GM23338 (cell line): Measurements from ENCODE around the gene DEPDC5. TPM values are rescaled to one million over a fixed set of nuclear protein-coding genes. Genes with fewer than 3 reads are reported as not detected.

Experiments
- ATAC-seq: fragments of 200-7000 bp; cut with Tn5 transposase; 3 replicates; pipeline ENCODE4 v1.9.1; 2020
- DNase-seq: peaks from one replicate; pipeline ENCODE4 v3.0.0-alpha.2; 2015; ENCODE audit warnings: low spot score
- H2AFZ ChIP-seq: fragments of 200-600 bp; sonication (generic); 2 replicates; pipeline ENCODE4 v1.8.0; 2016; ENCODE audit warnings: antibody characterized with exemption, mild to moderate bottlenecking, moderate library complexity
- H3F3A ChIP-seq: fragments of 200-600 bp; sonication (generic); replicated peaks from 2 replicates; pipeline ENCODE4 v1.8.0; 2017; ENCODE audit warnings: antibody characterized with exemption, mixed run types, low read depth
- H3K27ac ChIP-seq: fragments of 200-600 bp; sonication (generic); 2 replicates; pipeline ENCODE4 v1.6.1; 2016; ENCODE audit warnings: low read depth
- H3K27me3 ChIP-seq: fragments of 200-600 bp; sonication (generic); 2 replicates; pipeline ENCODE4 v1.8.0; 2016; ENCODE audit warnings: mild to moderate bottlenecking, mixed run types, moderate library complexity; ENCODE audit not compliant: insufficient read depth
- H3K36me3 ChIP-seq: fragments of 200-600 bp; sonication (generic); 2 replicates; pipeline ENCODE4 v1.8.0; 2016; ENCODE audit warnings: mild to moderate bottlenecking; ENCODE audit not compliant: insufficient read depth
- H3K4me1 ChIP-seq: fragments of 200-600 bp; sonication (generic); 2 replicates; pipeline ENCODE4 v1.8.0; 2016; ENCODE audit warnings: mild to moderate bottlenecking, moderate library complexity; ENCODE audit not compliant: insufficient read depth
- H3K4me2 ChIP-seq: fragments of 200-600 bp; sonication (generic); 2 replicates; pipeline ENCODE4 v1.7.1; 2017; ENCODE audit warnings: mixed run types
- H3K4me3 ChIP-seq: fragments of 200-600 bp; sonication (generic); 2 replicates; pipeline ENCODE4 v1.6.1; 2016; ENCODE audit warnings: mixed run types
- H3K79me2 ChIP-seq: fragments of 200-600 bp; sonication (generic); replicated peaks from 2 replicates; pipeline ENCODE4 v1.8.0; 2017; ENCODE audit warnings: mild to moderate bottlenecking; ENCODE audit not compliant: insufficient read depth
- H3K9me2 ChIP-seq: fragments of 200-600 bp; sonication (generic); 2 replicates; pipeline ENCODE4 v1.8.0; 2017; ENCODE audit not compliant: insufficient read depth
- H4K20me1 ChIP-seq: fragments of 200-600 bp; sonication (generic); replicated peaks from 2 replicates; pipeline ENCODE4 v1.8.0; 2017; ENCODE audit warnings: mild to moderate bottlenecking; ENCODE audit not compliant: insufficient read depth
- H3K27ac Mint-ChIP-seq: 2 replicates; pipeline ENCODE4 v1.8.0; 2020; ENCODE audit warnings: inconsistent platforms, mild to moderate bottlenecking, moderate library complexity, mixed read lengths
- H3K27me3 Mint-ChIP-seq: 3 replicates; pipeline ENCODE4 v1.8.0; 2022; ENCODE audit warnings: low read depth, mild to moderate bottlenecking, moderate library complexity, mixed read lengths, inconsistent platforms; ENCODE audit not compliant: insufficient read depth, poor library complexity
- H3K36me3 Mint-ChIP-seq: 3 replicates; pipeline ENCODE4 v1.8.0; 2021; ENCODE audit warnings: low read depth, mild to moderate bottlenecking, inconsistent platforms, moderate library complexity, mixed read lengths
- H3K4me1 Mint-ChIP-seq: 3 replicates; pipeline ENCODE4 v1.8.0; 2020; ENCODE audit warnings: mild to moderate bottlenecking, inconsistent platforms, mixed read lengths
- H3K4me3 Mint-ChIP-seq: 3 replicates; pipeline ENCODE4 v1.8.0; 2021; ENCODE audit warnings: moderate library complexity, mild to moderate bottlenecking, inconsistent platforms, mixed read lengths
- H3K9me3 Mint-ChIP-seq: 3 replicates; pipeline ENCODE4 v1.8.0; 2020; ENCODE audit warnings: moderate library complexity, mild to moderate bottlenecking, inconsistent platforms, mixed read lengths
- CREB1 ChIP-seq: fragments of 250-450 bp; sonication (Bioruptor Pico); IDR thresholded peaks from 2 replicates; pipeline ENCODE4 v1.5.0; 2020; ENCODE audit warnings: low read depth, mild to moderate bottlenecking, moderate library complexity
- EZH2 ChIP-seq: fragments of 200-600 bp; sonication (generic); IDR thresholded peaks from one replicate; pipeline ENCODE4 v1.8.0; 2017; ENCODE audit warnings: antibody characterized with exemption, mild to moderate bottlenecking, low read depth; ENCODE audit not compliant: unreplicated experiment
- EZH2phosphoT487 ChIP-seq: fragments of 200-600 bp; sonication (generic); IDR thresholded peaks from one replicate; pipeline ENCODE4 v1.8.1; 2018; ENCODE audit warnings: antibody characterized with exemption; ENCODE audit not compliant: unreplicated experiment
- JUNB ChIP-seq: IDR thresholded peaks from one replicate; pipeline ENCODE4 v1.6.1; 2016; ENCODE audit warnings: antibody characterized with exemption; ENCODE audit not compliant: unreplicated experiment
- NANOG ChIP-seq: IDR thresholded peaks from 2 replicates; pipeline ENCODE4 v1.6.1; 2016; ENCODE audit warnings: antibody characterized with exemption, borderline replicate concordance
- POLR2AphosphoS5 ChIP-seq: IDR thresholded peaks from 2 replicates; pipeline ENCODE4 v1.6.1; 2016; ENCODE audit warnings: antibody characterized with exemption, low read depth
- STAT1 ChIP-seq: IDR thresholded peaks from one replicate; pipeline ENCODE4 v1.6.1; 2016; ENCODE audit warnings: antibody characterized with exemption; ENCODE audit not compliant: unreplicated experiment
- ZNF114 ChIP-seq: fragments of 250-450 bp; sonication (Bioruptor Pico); IDR thresholded peaks from 2 replicates; pipeline ENCODE4 v1.5.0; 2020; ENCODE audit warnings: mild to moderate bottlenecking, moderate library complexity
- ZNF331 ChIP-seq: fragments of 250-450 bp; sonication (Bioruptor Pico); IDR thresholded peaks from 2 replicates; pipeline ENCODE4 v1.5.0; 2020; ENCODE audit warnings: low read depth, mild to moderate bottlenecking, moderate library complexity
- polyA plus RNA-seq: library from polyadenylated mRNA; unstranded; fragments of >200 nt; fragmentation: Nextera tagmentation; extraction: Ambion mirVana; gene quantifications from 2 replicates; pipeline ENCODE4 v1.2.1, GENCODE V29; 2016
- total RNA-seq: library from RNA; depleted of rRNA; stranded (reverse); fragments of >200 nt; shearing (Covaris generic); gene quantifications from 2 replicates; pipeline ENCODE4 v1.2.3, GENCODE V29; 2014
- TF ChIP-seq, protein P1 (sequence below): fragments of 250-450 bp; sonication (Bioruptor Pico); IDR thresholded peaks from 2 replicates; pipeline ENCODE4 v1.5.0; 2020; ENCODE audit warnings: mild to moderate bottlenecking, moderate library complexity
- TF ChIP-seq, protein P2 (sequence below), 2 experiments: fragments of 200-600 bp in 1 of 2; sonication (generic) in 1 of 2; conservative IDR thresholded peaks; 2 replicates each; pipeline versions ENCODE4 v1.5.1 to v1.6.1; 2016 to 2017; ENCODE audit warnings: antibody characterized with exemption in 2 of 2, low read depth in 2 of 2, mild to moderate bottlenecking in 2 of 2, moderate library complexity in 1 of 2
- TF ChIP-seq, protein P3 (sequence below): IDR thresholded peaks from one replicate; pipeline ENCODE4 v1.6.1; 2018; ENCODE audit warnings: antibody characterized with exemption; ENCODE audit not compliant: unreplicated experiment
- TF ChIP-seq, protein P4 (sequence below): IDR thresholded peaks from 2 replicates; pipeline ENCODE4 v1.6.1; 2016; ENCODE audit warnings: antibody characterized with exemption

The DEPDC5 gene
- total and polyA plus RNA-seq, 2 experiments from 2014 or later, result 18.7 to 19.7 TPM

DNA sequence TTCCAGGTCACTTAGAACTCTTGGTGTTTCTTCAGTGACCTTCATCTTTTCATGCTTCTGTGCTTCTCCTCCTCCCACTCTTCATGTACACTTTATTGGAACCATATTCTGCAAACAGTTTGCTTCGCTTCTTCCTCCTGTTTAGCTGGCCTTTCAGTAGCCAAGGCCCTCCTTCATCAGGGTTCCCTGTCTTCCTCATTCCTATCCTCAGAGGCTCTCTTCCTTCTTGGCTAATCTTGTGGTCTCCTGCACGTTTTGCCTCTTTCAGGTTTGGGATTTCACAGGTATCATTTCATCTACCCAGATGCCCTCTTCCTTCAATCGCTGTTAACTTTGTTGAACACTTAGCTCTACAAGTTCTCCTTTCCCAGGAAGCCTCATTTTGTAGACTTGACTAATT, 66.8 kb downstream of the DEPDC5 start:
- no peaks in the 10 kb centered on the region; the same call in 1 of the 2 replicates for H4K20me1 ChIP-seq
- H3K27ac ChIP-seq, result no peak overlapping the region
- Mint-ChIP-seq H3K27me3 (no peaks in the 10 kb centered on the region), H3K36me3 (peaks cover 37% of the 10 kb centered on the region), H3K4me1 (no peaks in the 10 kb centered on the region), H3K4me3 (no peak overlapping the region), H3K27ac (no peak overlapping the region), H3K9me3 (no peaks in the 10 kb centered on the region)
- H3K4me1 ChIP-seq, result no peaks in the 10 kb centered on the region
- no peak overlapping the region for H3K4me3 ChIP-seq
- no peaks in the 10 kb centered on the region for H3K27me3 ChIP-seq
- H2AFZ ChIP-seq, result no peak overlapping the region
- H3K79me2 ChIP-seq, result no peaks in the 10 kb centered on the region
- H3K36me3 ChIP-seq, result peaks cover 22% of the 10 kb centered on the region; the same call in 1 of the 2 replicates
- no peak overlapping the region for H3K4me2 ChIP-seq
- DNase-seq (no peak), ATAC-seq (no peak)
- no peaks in the 10 kb centered on the region for H3K9me2 ChIP-seq
- H3F3A ChIP-seq, result no peaks in the 10 kb centered on the region
- TF ChIP-seq ZNF114 (no peak), EZH2 (no peak), CREB1 (CRISPR knock-in tag) (no peak), NANOG (no peak), EZH2phosphoT487 (no peak), JUNB (no peak), STAT1 (no peak), POLR2AphosphoS5 (no peak), ZNF331 (CRISPR knock-in tag) (no peak)
- TF ChIP-seq, protein P1, sequence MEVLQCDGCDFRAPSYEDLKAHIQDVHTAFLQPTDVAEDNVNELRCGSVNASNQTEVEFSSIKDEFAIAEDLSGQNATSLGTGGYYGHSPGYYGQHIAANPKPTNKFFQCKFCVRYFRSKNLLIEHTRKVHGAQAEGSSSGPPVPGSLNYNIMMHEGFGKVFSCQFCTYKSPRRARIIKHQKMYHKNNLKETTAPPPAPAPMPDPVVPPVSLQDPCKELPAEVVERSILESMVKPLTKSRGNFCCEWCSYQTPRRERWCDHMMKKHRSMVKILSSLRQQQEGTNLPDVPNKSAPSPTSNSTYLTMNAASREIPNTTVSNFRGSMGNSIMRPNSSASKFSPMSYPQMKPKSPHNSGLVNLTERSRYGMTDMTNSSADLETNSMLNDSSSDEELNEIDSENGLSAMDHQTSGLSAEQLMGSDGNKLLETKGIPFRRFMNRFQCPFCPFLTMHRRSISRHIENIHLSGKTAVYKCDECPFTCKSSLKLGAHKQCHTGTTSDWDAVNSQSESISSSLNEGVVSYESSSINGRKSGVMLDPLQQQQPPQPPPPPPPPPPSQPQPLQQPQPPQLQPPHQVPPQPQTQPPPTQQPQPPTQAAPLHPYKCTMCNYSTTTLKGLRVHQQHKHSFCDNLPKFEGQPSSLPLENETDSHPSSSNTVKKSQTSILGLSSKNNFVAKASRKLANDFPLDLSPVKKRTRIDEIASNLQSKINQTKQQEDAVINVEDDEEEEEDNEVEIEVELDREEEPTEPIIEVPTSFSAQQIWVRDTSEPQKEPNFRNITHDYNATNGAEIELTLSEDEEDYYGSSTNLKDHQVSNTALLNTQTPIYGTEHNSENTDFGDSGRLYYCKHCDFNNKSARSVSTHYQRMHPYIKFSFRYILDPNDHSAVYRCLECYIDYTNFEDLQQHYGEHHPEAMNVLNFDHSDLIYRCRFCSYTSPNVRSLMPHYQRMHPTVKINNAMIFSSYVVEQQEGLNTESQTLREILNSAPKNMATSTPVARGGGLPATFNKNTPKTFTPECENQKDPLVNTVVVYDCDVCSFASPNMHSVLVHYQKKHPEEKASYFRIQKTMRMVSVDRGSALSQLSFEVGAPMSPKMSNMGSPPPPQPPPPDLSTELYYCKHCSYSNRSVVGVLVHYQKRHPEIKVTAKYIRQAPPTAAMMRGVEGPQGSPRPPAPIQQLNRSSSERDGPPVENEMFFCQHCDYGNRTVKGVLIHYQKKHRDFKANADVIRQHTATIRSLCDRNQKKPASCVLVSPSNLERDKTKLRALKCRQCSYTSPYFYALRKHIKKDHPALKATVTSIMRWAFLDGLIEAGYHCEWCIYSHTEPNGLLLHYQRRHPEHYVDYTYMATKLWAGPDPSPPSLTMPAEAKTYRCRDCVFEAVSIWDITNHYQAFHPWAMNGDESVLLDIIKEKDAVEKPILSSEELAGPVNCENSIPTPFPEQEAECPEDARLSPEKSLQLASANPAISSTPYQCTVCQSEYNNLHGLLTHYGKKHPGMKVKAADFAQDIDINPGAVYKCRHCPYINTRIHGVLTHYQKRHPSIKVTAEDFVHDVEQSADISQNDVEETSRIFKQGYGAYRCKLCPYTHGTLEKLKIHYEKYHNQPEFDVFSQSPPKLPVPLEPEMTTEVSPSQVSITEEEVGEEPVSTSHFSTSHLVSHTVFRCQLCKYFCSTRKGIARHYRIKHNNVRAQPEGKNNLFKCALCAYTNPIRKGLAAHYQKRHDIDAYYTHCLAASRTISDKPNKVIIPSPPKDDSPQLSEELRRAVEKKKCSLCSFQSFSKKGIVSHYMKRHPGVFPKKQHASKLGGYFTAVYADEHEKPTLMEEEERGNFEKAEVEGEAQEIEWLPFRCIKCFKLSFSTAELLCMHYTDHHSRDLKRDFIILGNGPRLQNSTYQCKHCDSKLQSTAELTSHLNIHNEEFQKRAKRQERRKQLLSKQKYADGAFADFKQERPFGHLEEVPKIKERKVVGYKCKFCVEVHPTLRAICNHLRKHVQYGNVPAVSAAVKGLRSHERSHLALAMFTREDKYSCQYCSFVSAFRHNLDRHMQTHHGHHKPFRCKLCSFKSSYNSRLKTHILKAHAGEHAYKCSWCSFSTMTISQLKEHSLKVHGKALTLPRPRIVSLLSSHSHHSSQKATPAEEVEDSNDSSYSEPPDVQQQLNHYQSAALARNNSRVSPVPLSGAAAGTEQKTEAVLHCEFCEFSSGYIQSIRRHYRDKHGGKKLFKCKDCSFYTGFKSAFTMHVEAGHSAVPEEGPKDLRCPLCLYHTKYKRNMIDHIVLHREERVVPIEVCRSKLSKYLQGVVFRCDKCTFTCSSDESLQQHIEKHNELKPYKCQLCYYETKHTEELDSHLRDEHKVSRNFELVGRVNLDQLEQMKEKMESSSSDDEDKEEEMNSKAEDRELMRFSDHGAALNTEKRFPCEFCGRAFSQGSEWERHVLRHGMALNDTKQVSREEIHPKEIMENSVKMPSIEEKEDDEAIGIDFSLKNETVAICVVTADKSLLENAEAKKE (CRISPR knock-in tag), result no peak
- TF ChIP-seq, protein P2, sequence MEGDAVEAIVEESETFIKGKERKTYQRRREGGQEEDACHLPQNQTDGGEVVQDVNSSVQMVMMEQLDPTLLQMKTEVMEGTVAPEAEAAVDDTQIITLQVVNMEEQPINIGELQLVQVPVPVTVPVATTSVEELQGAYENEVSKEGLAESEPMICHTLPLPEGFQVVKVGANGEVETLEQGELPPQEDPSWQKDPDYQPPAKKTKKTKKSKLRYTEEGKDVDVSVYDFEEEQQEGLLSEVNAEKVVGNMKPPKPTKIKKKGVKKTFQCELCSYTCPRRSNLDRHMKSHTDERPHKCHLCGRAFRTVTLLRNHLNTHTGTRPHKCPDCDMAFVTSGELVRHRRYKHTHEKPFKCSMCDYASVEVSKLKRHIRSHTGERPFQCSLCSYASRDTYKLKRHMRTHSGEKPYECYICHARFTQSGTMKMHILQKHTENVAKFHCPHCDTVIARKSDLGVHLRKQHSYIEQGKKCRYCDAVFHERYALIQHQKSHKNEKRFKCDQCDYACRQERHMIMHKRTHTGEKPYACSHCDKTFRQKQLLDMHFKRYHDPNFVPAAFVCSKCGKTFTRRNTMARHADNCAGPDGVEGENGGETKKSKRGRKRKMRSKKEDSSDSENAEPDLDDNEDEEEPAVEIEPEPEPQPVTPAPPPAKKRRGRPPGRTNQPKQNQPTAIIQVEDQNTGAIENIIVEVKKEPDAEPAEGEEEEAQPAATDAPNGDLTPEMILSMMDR (conservative IDR thresholded peaks at IDR 0.05; ENCODE audit: low read depth in 2 of 2), result no peak
- TF ChIP-seq, protein P3, sequence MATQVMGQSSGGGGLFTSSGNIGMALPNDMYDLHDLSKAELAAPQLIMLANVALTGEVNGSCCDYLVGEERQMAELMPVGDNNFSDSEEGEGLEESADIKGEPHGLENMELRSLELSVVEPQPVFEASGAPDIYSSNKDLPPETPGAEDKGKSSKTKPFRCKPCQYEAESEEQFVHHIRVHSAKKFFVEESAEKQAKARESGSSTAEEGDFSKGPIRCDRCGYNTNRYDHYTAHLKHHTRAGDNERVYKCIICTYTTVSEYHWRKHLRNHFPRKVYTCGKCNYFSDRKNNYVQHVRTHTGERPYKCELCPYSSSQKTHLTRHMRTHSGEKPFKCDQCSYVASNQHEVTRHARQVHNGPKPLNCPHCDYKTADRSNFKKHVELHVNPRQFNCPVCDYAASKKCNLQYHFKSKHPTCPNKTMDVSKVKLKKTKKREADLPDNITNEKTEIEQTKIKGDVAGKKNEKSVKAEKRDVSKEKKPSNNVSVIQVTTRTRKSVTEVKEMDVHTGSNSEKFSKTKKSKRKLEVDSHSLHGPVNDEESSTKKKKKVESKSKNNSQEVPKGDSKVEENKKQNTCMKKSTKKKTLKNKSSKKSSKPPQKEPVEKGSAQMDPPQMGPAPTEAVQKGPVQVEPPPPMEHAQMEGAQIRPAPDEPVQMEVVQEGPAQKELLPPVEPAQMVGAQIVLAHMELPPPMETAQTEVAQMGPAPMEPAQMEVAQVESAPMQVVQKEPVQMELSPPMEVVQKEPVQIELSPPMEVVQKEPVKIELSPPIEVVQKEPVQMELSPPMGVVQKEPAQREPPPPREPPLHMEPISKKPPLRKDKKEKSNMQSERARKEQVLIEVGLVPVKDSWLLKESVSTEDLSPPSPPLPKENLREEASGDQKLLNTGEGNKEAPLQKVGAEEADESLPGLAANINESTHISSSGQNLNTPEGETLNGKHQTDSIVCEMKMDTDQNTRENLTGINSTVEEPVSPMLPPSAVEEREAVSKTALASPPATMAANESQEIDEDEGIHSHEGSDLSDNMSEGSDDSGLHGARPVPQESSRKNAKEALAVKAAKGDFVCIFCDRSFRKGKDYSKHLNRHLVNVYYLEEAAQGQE, result no peak
- TF ChIP-seq, protein P4, sequence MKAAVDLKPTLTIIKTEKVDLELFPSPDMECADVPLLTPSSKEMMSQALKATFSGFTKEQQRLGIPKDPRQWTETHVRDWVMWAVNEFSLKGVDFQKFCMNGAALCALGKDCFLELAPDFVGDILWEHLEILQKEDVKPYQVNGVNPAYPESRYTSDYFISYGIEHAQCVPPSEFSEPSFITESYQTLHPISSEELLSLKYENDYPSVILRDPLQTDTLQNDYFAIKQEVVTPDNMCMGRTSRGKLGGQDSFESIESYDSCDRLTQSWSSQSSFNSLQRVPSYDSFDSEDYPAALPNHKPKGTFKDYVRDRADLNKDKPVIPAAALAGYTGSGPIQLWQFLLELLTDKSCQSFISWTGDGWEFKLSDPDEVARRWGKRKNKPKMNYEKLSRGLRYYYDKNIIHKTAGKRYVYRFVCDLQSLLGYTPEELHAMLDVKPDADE, result no peak
